SK-N-SH (cell line): ENCODE data around the gene DPEP1. TPM values are rescaled to one million over a fixed set of nuclear protein-coding genes. Genes with fewer than 3 reads are reported as not detected.

Source experiments
- CTCF ChIA-PET: fragments of 300-600, 350-600 bp; formaldehyde crosslinking; extraction: SDS; loops from one replicate; lab custom pipeline; 2021; lab: Yijun Ruan, JAX
- POLR2A ChIA-PET: fragments of 350-600 bp; sonication (Branson Sonifier 250); formaldehyde crosslinking; extraction: SDS; loops from one replicate; lab custom pipeline; 2020; ENCODE audit warnings: antibody characterized with exemption, inconsistent platforms; lab: Yijun Ruan, JAX
- DNase-seq: peaks from one replicate; pipeline ENCODE4 v3.0.0; 2012
- H2AFZ ChIP-seq: fragments of 200-600 bp; sonication (generic); 2 replicates; pipeline ENCODE4 v1.8.1; 2016; ENCODE audit warnings: antibody characterized with exemption, mild to moderate bottlenecking, low read depth
- H3F3A ChIP-seq: fragments of 200-600 bp; sonication (generic); replicated peaks from 2 replicates; pipeline ENCODE3; 2016; ENCODE audit warnings: antibody characterized with exemption, mild to moderate bottlenecking; ENCODE audit not compliant: insufficient read depth
- H3K27ac ChIP-seq, 2 experiments: fragments of 200-500 bp in 1 of 2; fragments of 200-600 bp in 1 of 2; sonication (Bioruptor generic) in 1 of 2; sonication (generic), shearing (Covaris generic) in 1 of 2; 2 replicates each; pipeline versions ENCODE4 v1.5.1 to v1.6.1; 2014 to 2016; ENCODE audit warnings: low read depth in 2 of 2, inconsistent platforms in 1 of 2, low read length in 1 of 2, mild to moderate bottlenecking in 1 of 2, mixed read lengths in 1 of 2
- H3K27me3 ChIP-seq: fragments of 200-600 bp; sonication (generic), shearing (Covaris generic); 2 replicates; pipeline ENCODE4 v1.6.1; 2016; ENCODE audit warnings: mixed run types; ENCODE audit not compliant: insufficient read depth
- H3K36me3 ChIP-seq, 2 experiments: fragments of 200-500 bp in 1 of 2; fragments of 200-600 bp in 1 of 2; sonication (Bioruptor generic) in 1 of 2; sonication (generic) in 1 of 2; replicated peaks in 1 of 2; 2 replicates each; pipeline versions ENCODE3 to v1.5.1; 2014 to 2016; ENCODE audit warnings: low read length in 1 of 2, mild to moderate bottlenecking in 1 of 2; ENCODE audit not compliant: insufficient read depth in 2 of 2, control insufficient read depth in 1 of 2
- H3K4me1 ChIP-seq, 2 experiments: fragments of 200-500 bp in 1 of 2; fragments of 200-600 bp in 1 of 2; sonication (Bioruptor generic) in 1 of 2; sonication (generic), shearing (Covaris generic) in 1 of 2; 2 replicates each; pipeline versions ENCODE4 v1.5.1 to v1.6.1; 2014 to 2016; ENCODE audit warnings: low read depth in 1 of 2, low read length in 1 of 2, mixed run types in 1 of 2; ENCODE audit not compliant: insufficient read depth in 2 of 2, control insufficient read depth in 1 of 2
- H3K4me2 ChIP-seq: fragments of 200-600 bp; sonication (generic), shearing (Covaris generic); 2 replicates; pipeline ENCODE4 v1.6.1; 2017; ENCODE audit warnings: mixed run types
- H3K4me3 ChIP-seq, 2 experiments: fragments of 200-500 bp in 1 of 2; fragments of 200-600 bp in 1 of 2; sonication (Bioruptor generic) in 1 of 2; sonication (generic), shearing (Covaris generic) in 1 of 2; 2 replicates each; pipeline versions ENCODE4 v1.5.1 to v1.8.1; 2014 to 2016; ENCODE audit warnings: low read depth in 2 of 2, inconsistent platforms in 1 of 2, low read length in 1 of 2, mild to moderate bottlenecking in 1 of 2, mixed read lengths in 1 of 2, moderate library complexity in 1 of 2
- H3K79me2 ChIP-seq: fragments of 200-600 bp; sonication (generic); 2 replicates; pipeline ENCODE4 v1.8.1; 2017; ENCODE audit warnings: mild to moderate bottlenecking; ENCODE audit not compliant: insufficient read depth
- H3K9ac ChIP-seq: fragments of 200-600 bp; sonication (generic); 2 replicates; pipeline ENCODE4 v1.6.1; 2017; ENCODE audit warnings: mixed run types
- H3K9me2 ChIP-seq: fragments of 200-600 bp; sonication (generic); 2 replicates; pipeline ENCODE4 v1.6.1; 2017; ENCODE audit warnings: mixed run types
- H3K9me3 ChIP-seq: fragments of 200-600 bp; sonication (generic); 2 replicates; pipeline ENCODE4 v1.6.1; 2017; ENCODE audit warnings: mixed run types, mild to moderate bottlenecking, moderate library complexity
- H4K20me1 ChIP-seq: fragments of 200-600 bp; sonication (generic); 2 replicates; pipeline ENCODE4 v1.6.1; 2017; ENCODE audit warnings: mild to moderate bottlenecking, mixed run types; ENCODE audit not compliant: insufficient read depth
- EP300 ChIP-seq, 2 experiments: IDR thresholded peaks; 2 replicates each; pipeline versions ENCODE4 v1.4.0 to v1.6.1; 2012; ENCODE audit warnings: borderline replicate concordance in 1 of 2, low read depth in 1 of 2, low read length in 1 of 2
- FOSL2 ChIP-seq: IDR thresholded peaks from 2 replicates; pipeline ENCODE4 v1.4.0; 2012; ENCODE audit warnings: low read depth, mild to moderate bottlenecking, moderate library complexity, borderline replicate concordance
- FOXJ3 ChIP-seq: sonication (generic); formaldehyde crosslinking; IDR thresholded peaks from 2 replicates; pipeline ENCODE4 v1.5.1; 2020; ENCODE audit warnings: mild to moderate bottlenecking, missing genetic modification reagents
- GABPA ChIP-seq: IDR thresholded peaks from 2 replicates; pipeline ENCODE4 v1.4.0; 2012; ENCODE audit warnings: low read depth, mild to moderate bottlenecking
- GATA2 ChIP-seq: sonication (generic); formaldehyde crosslinking; IDR thresholded peaks from 2 replicates; pipeline ENCODE4 v1.5.0; 2020; ENCODE audit warnings: mild to moderate bottlenecking, missing genetic modification reagents
- IRF3 ChIP-seq: fragments of 150-350 bp; IDR thresholded peaks from 2 replicates; pipeline ENCODE4 v1.6.1; 2016; ENCODE audit warnings: mild to moderate bottlenecking, low read depth, low read length
- JUND ChIP-seq: IDR thresholded peaks from 2 replicates; pipeline ENCODE4 v1.4.0; 2012
- NRF1 ChIP-seq: IDR thresholded peaks from 2 replicates; pipeline ENCODE4 v1.6.1; 2012; ENCODE audit warnings: low read depth, mild to moderate bottlenecking, low read length
- RAD21 ChIP-seq: IDR thresholded peaks from 2 replicates; pipeline ENCODE4 v1.6.1; 2012; ENCODE audit warnings: mild to moderate bottlenecking, low read length
- RCOR1 ChIP-seq: fragments of 150-350 bp; IDR thresholded peaks from 2 replicates; pipeline ENCODE4 v1.6.1; 2017; ENCODE audit warnings: antibody characterized with exemption, low read length
- RXRA ChIP-seq: IDR thresholded peaks from 2 replicates; pipeline ENCODE4 v1.4.0; 2012; ENCODE audit warnings: low read depth, mild to moderate bottlenecking, borderline replicate concordance
- TCF12 ChIP-seq: IDR thresholded peaks from 2 replicates; pipeline ENCODE4 v1.4.0; 2012
- USF1 ChIP-seq: IDR thresholded peaks from 2 replicates; pipeline ENCODE4 v1.4.0; 2012; ENCODE audit warnings: low read depth, borderline replicate concordance
- ZBTB33 ChIP-seq: IDR thresholded peaks from 2 replicates; pipeline ENCODE4 v1.4.0; 2012; ENCODE audit warnings: low read depth, borderline replicate concordance
- WGBS: methylation state at CpG from one replicate; pipeline ENCODE4 v1.1.6; 2017; ENCODE audit warnings: low lambda C conversion rate; 5-methylcytosine and 5-hydroxymethylcytosine counted together
- polyA plus RNA-seq, 3 experiments: library from polyadenylated mRNA; depleted of rRNA; stranded (reverse); fragments of >200 nt; gene quantifications; 2 replicates each; pipeline ENCODE4 v1.2.3, GENCODE V29; 2012

DPEP1 gene
- polyA plus RNA-seq, 1 of the 3 experiments (the other 2 are of a cell fraction): 0.05 TPM

GRCh38 chr16:89612415-89613166 is 851 bp upstream of the DPEP1 start:
- no peak overlapping the region for H3K9ac ChIP-seq
- H4K20me1 ChIP-seq: no peaks in the 10 kb centered on the region
- H3K79me2 ChIP-seq: no peaks in the 10 kb centered on the region
- H3K4me1 ChIP-seq: peaks cover 0 to 8% of the 10 kb centered on the region in 2 experiments; a peak in 1 of 4 replicates
- no peak overlapping the region for H3K4me3 ChIP-seq
- 68% methylated on average over 20 of the region's 20 CpGs for WGBS
- CTCF ChIA-PET: interaction anchor here (3.8 to 6.3 kb wide), 2 partner anchors 12 to 29 kb away, joined by 15 to 44 read pairs; no protein-coding TSS in a partner anchor
- no peak overlapping the region for H3K4me2 ChIP-seq
- H3K27me3 ChIP-seq: no peaks in the 10 kb centered on the region
- H3K9me3 ChIP-seq: no peaks in the 10 kb centered on the region
- no peaks in the 10 kb centered on the region for H3K9me2 ChIP-seq
- H3F3A ChIP-seq: peaks cover 6% of the 10 kb centered on the region
- POLR2A ChIA-PET: no interaction called here
- TF ChIP-seq GATA2 (CRISPR knock-in tag): no peak
- H3K27ac ChIP-seq: no peak overlapping the region
- no peak for DNase-seq
- H2AFZ ChIP-seq: no peak overlapping the region
- H3K36me3 ChIP-seq: no peaks in the 10 kb centered on the region

GRCh38 chr16:89613954-89614459 is 565 bp downstream of the DPEP1 start:
- Histone ChIP-seq H3K79me2 (no peaks in the 10 kb centered on the region), H3K4me3 (no peak overlapping the region), H3K9me2 (no peaks in the 10 kb centered on the region), H3K4me2 (no peak overlapping the region), H3K9me3 (no peaks in the 10 kb centered on the region), H3F3A (peaks cover 12% of the 10 kb centered on the region), H4K20me1 (no peaks in the 10 kb centered on the region), H3K36me3 (no peaks in the 10 kb centered on the region), H3K27me3 (no peaks in the 10 kb centered on the region), H3K9ac (no peak overlapping the region), H3K27ac (no peak overlapping the region), H2AFZ (no peak overlapping the region), H3K4me1 (no peaks in the 10 kb centered on the region; a peak in 1 of 4 replicates)
- DNase-seq: no peak
- ChIA-PET CTCF (interaction anchor here (0.7 to 6.3 kb wide), 10 partner anchors 9 to 86 kb away, joined by 3 to 44 read pairs (median 9); no protein-coding TSS in a partner anchor), POLR2A (no interaction called here)
- WGBS: 88% methylated on average over 15 of the region's 22 CpGs
- no peak for TF ChIP-seq GATA2 (CRISPR knock-in tag)
- TF ChIP-seq FOXJ3 (CRISPR knock-in tag): no peak
- no peak for TF ChIP-seq USF1
- TF ChIP-seq GABPA: no peak
- no peak for TF ChIP-seq RCOR1
- TF ChIP-seq ZBTB33: no peak
- no peak for TF ChIP-seq NRF1
- TF ChIP-seq RXRA: no peak
- no peak for TF ChIP-seq TCF12
- TF ChIP-seq FOSL2: no peak
- no peak for TF ChIP-seq JUND
- TF ChIP-seq IRF3: no peak
- no peak for TF ChIP-seq EP300 (IDR thresholded peaks at IDR 0.05; ENCODE audit: borderline replicate concordance in 1 of 2, low read depth in 1 of 2, low read length in 1 of 2)
- TF ChIP-seq RAD21: no peak
